Epithelial cell of prostate (primary cell): ENCODE data around the gene MAPK14.

Experiments used
- DNase-seq: peaks from one replicate; pipeline ENCODE4 v3.0.0-alpha.2; 2011; ENCODE audit warnings: low read depth, low spot score
- H3K27ac ChIP-seq: fragments of 450-650 bp; 2 replicates; pipeline ENCODE4 v1.5.1; 2017; ENCODE audit warnings: mild to moderate bottlenecking

The MAPK14 gene

GRCh38 chr6:36160147-36160760 is 132.6 kb downstream of the MAPK14 start:
- H3K27ac ChIP-seq, result no peak overlapping the region
- no peak for DNase-seq
